ENCODE results near the gene MINK1. TPM values are rescaled to one million over a fixed set of nuclear protein-coding genes. Genes with fewer than 3 reads are reported as not detected.
A peak's percentile ranks its signal among the peaks of the same experiment; 100 is the strongest.

MINK1 gene
- total RNA-seq, 1 experiment from 2014 or later = 105 TPM

DNA sequence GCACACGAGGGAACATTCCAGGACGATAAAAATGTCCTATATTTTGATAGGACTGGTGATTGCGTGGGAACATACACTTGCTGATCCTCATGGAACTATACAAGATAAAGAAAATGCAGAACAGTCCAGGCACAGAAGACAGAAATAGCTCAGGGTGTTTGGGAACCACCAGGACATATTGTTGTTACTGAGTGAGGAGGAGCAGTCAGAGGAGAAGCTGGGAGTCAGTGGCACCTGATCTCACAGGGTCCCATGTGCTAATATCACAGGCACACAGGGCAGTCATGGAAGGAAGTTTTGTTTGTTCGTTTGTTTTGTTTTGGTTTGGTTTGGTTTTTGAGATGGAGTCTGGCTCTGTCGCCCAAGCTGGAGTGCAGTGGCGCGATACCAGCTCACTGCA is 20.4 kb upstream of the MINK1 start:
- CTCF ChIA-PET = interaction anchor here (0.6 to 1.5 kb wide), 2 partner anchors 23 to 31 kb away, joined by 4 to 5 read pairs; no protein-coding TSS in a partner anchor
- Mint-ChIP-seq H3K27ac (no peak overlapping the region), H3K9me3 (no peaks in the 10 kb centered on the region), H3K4me3 (no peak overlapping the region), H3K4me1 (peaks cover 3% of the 10 kb centered on the region), H3K27me3 (ENCODE audit: low read depth) (no peaks in the 10 kb centered on the region), H3K36me3 (peaks cover 32% of the 10 kb centered on the region)
- no peak for ATAC-seq
- no peak for TF ChIP-seq ESRRA (CRISPR knock-in tag; IDR thresholded peaks at IDR 0.05; ENCODE audit: borderline replicate concordance)
- TF ChIP-seq MXD4 (CRISPR knock-in tag; IDR thresholded peaks at IDR 0.05; ENCODE audit: borderline replicate concordance) = no peak
- TF ChIP-seq, protein P1, sequence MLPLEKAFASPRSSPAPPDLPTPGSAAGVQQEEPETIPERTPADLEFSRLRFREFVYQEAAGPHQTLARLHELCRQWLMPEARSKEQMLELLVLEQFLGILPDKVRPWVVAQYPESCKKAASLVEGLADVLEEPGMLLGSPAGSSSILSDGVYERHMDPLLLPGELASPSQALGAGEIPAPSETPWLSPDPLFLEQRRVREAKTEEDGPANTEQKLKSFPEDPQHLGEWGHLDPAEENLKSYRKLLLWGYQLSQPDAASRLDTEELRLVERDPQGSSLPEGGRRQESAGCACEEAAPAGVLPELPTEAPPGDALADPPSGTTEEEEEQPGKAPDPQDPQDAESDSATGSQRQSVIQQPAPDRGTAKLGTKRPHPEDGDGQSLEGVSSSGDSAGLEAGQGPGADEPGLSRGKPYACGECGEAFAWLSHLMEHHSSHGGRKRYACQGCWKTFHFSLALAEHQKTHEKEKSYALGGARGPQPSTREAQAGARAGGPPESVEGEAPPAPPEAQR (CRISPR knock-in tag; IDR thresholded peaks at IDR 0.05) = no peak
- TF ChIP-seq, protein P2, sequence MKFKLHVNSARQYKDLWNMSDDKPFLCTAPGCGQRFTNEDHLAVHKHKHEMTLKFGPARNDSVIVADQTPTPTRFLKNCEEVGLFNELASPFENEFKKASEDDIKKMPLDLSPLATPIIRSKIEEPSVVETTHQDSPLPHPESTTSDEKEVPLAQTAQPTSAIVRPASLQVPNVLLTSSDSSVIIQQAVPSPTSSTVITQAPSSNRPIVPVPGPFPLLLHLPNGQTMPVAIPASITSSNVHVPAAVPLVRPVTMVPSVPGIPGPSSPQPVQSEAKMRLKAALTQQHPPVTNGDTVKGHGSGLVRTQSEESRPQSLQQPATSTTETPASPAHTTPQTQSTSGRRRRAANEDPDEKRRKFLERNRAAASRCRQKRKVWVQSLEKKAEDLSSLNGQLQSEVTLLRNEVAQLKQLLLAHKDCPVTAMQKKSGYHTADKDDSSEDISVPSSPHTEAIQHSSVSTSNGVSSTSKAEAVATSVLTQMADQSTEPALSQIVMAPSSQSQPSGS (CRISPR knock-in tag; IDR thresholded peaks at IDR 0.05; ENCODE audit: borderline replicate concordance, low read depth) = no peak
- TF ChIP-seq JUN (CRISPR knock-in tag; IDR thresholded peaks at IDR 0.05) = no peak
- TF ChIP-seq MYBL2 (CRISPR knock-in tag; IDR thresholded peaks at IDR 0.05) = no peak
- no peak for TF ChIP-seq ATF1 (CRISPR knock-in tag; IDR thresholded peaks at IDR 0.05)
- TF ChIP-seq, protein P3, sequence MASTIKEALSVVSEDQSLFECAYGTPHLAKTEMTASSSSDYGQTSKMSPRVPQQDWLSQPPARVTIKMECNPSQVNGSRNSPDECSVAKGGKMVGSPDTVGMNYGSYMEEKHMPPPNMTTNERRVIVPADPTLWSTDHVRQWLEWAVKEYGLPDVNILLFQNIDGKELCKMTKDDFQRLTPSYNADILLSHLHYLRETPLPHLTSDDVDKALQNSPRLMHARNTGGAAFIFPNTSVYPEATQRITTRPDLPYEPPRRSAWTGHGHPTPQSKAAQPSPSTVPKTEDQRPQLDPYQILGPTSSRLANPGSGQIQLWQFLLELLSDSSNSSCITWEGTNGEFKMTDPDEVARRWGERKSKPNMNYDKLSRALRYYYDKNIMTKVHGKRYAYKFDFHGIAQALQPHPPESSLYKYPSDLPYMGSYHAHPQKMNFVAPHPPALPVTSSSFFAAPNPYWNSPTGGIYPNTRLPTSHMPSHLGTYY (CRISPR knock-in tag; IDR thresholded peaks at IDR 0.05) = no peak
- TF ChIP-seq ZNF263 (CRISPR knock-in tag; IDR thresholded peaks at IDR 0.05; ENCODE audit: low read depth) = no peak
- TF ChIP-seq FOXP1 (CRISPR knock-in tag; IDR thresholded peaks at IDR 0.05; ENCODE audit: borderline replicate concordance) = no peak
- TF ChIP-seq EMX1 (CRISPR knock-in tag; IDR thresholded peaks at IDR 0.05) = no peak
- POLR2A ChIA-PET = no interaction called here
- DNase-seq (ENCODE audit: low spot score) = no peak

DNA sequence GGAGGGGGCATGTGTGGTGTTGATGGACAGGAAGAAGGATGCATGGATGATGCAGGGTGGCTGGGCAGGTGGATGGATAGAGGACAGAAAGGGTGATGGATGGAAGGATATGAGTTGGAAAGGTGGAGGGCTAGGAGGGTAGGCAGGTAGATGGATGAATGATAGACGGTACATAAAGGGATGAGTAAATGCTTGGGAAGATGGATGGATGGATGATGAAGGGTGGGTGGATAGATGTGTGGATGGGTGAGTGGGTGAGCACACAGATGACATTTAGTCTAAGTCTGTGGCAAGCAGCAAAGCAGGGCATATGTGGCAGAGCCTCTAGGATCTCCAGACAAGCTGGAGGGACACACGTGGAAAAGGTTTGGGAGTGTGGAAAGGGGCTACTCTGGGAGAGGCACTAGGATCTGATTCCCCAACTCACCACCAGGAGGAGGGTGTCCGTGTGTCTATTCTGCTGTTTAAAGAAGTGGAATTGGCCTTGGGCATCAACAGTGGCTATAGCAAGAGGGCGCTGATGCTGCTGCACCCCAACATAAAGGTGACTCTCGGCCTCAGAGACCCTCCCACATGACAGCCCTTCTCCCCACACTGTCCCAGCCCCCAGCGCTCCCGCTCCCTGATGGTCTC is 18.0 kb upstream of the MINK1 start:
- DNase-seq (ENCODE audit: low spot score) (no peak), ATAC-seq (peak; percentile 75)
- no peak overlapping the region for H3K4me3 Mint-ChIP-seq
- TF ChIP-seq, protein P4, sequence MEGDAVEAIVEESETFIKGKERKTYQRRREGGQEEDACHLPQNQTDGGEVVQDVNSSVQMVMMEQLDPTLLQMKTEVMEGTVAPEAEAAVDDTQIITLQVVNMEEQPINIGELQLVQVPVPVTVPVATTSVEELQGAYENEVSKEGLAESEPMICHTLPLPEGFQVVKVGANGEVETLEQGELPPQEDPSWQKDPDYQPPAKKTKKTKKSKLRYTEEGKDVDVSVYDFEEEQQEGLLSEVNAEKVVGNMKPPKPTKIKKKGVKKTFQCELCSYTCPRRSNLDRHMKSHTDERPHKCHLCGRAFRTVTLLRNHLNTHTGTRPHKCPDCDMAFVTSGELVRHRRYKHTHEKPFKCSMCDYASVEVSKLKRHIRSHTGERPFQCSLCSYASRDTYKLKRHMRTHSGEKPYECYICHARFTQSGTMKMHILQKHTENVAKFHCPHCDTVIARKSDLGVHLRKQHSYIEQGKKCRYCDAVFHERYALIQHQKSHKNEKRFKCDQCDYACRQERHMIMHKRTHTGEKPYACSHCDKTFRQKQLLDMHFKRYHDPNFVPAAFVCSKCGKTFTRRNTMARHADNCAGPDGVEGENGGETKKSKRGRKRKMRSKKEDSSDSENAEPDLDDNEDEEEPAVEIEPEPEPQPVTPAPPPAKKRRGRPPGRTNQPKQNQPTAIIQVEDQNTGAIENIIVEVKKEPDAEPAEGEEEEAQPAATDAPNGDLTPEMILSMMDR (IDR thresholded peaks at IDR 0.05) = peak; percentile 23; the same call in 1 of the 2 replicates
- TF ChIP-seq, protein P5, sequence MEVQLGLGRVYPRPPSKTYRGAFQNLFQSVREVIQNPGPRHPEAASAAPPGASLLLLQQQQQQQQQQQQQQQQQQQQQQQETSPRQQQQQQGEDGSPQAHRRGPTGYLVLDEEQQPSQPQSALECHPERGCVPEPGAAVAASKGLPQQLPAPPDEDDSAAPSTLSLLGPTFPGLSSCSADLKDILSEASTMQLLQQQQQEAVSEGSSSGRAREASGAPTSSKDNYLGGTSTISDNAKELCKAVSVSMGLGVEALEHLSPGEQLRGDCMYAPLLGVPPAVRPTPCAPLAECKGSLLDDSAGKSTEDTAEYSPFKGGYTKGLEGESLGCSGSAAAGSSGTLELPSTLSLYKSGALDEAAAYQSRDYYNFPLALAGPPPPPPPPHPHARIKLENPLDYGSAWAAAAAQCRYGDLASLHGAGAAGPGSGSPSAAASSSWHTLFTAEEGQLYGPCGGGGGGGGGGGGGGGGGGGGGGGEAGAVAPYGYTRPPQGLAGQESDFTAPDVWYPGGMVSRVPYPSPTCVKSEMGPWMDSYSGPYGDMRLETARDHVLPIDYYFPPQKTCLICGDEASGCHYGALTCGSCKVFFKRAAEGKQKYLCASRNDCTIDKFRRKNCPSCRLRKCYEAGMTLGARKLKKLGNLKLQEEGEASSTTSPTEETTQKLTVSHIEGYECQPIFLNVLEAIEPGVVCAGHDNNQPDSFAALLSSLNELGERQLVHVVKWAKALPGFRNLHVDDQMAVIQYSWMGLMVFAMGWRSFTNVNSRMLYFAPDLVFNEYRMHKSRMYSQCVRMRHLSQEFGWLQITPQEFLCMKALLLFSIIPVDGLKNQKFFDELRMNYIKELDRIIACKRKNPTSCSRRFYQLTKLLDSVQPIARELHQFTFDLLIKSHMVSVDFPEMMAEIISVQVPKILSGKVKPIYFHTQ (CRISPR knock-in tag; IDR thresholded peaks at IDR 0.05) = no peak
- TF ChIP-seq ZBTB21 (CRISPR knock-in tag; IDR thresholded peaks at IDR 0.05; ENCODE audit: borderline replicate concordance) = no peak
- no peaks in the 10 kb centered on the region for H3K27me3 Mint-ChIP-seq (ENCODE audit: low read depth)
- ChIA-PET CTCF (no interaction called here), POLR2A (no interaction called here)
- peaks cover 31% of the 10 kb centered on the region for H3K36me3 Mint-ChIP-seq
- no peaks in the 10 kb centered on the region for H3K4me1 Mint-ChIP-seq
- H3K9me3 Mint-ChIP-seq = no peaks in the 10 kb centered on the region
- H3K27ac Mint-ChIP-seq = no peak overlapping the region

Measured in WTC11 (cell line).